GM12864 (cell line): ENCODE measurements around the gene SPI1.

ENCODE experiments used
- DNase-seq: peaks from one replicate; pipeline ENCODE4 v3.0.0-alpha.2; 2011; ENCODE audit warnings: low read depth
- H3K4me3 ChIP-seq: 2 replicates; pipeline ENCODE4 v1.5.1; 2011; ENCODE audit warnings: mild to moderate bottlenecking, low read depth, low read length, control low read depth
- TF ChIP-seq, protein P1 (sequence below): IDR thresholded peaks from 2 replicates; pipeline ENCODE4 v1.5.1; 2011; ENCODE audit warnings: low read depth, mild to moderate bottlenecking, moderate library complexity, low read length, control low read depth, inconsistent platforms; ENCODE audit errors: missing control alignments

The SPI1 gene

DNA sequence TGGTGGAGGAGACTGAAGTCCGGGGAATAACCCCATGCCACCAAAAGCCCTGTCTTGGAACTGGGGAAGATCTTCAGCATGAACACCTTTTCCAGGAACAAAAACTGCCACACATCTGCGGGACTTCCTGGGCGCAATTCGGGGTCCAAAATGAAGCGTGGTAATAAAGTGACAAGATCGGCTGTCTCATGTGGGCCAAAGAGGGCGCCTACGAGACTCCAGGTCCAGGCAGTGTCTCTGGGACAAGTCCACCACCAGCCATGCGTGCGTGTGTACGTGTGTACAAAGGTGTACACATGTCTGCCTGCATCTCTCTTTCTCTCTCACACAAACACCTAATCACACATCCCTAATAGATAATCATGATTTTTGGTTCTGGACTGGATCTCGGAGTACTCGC is 16.9 kb downstream of the SPI1 start:
- TF ChIP-seq, protein P1, sequence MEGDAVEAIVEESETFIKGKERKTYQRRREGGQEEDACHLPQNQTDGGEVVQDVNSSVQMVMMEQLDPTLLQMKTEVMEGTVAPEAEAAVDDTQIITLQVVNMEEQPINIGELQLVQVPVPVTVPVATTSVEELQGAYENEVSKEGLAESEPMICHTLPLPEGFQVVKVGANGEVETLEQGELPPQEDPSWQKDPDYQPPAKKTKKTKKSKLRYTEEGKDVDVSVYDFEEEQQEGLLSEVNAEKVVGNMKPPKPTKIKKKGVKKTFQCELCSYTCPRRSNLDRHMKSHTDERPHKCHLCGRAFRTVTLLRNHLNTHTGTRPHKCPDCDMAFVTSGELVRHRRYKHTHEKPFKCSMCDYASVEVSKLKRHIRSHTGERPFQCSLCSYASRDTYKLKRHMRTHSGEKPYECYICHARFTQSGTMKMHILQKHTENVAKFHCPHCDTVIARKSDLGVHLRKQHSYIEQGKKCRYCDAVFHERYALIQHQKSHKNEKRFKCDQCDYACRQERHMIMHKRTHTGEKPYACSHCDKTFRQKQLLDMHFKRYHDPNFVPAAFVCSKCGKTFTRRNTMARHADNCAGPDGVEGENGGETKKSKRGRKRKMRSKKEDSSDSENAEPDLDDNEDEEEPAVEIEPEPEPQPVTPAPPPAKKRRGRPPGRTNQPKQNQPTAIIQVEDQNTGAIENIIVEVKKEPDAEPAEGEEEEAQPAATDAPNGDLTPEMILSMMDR, result no peak
- H3K4me3 ChIP-seq, result no peak overlapping the region
- no peak for DNase-seq

DNA sequence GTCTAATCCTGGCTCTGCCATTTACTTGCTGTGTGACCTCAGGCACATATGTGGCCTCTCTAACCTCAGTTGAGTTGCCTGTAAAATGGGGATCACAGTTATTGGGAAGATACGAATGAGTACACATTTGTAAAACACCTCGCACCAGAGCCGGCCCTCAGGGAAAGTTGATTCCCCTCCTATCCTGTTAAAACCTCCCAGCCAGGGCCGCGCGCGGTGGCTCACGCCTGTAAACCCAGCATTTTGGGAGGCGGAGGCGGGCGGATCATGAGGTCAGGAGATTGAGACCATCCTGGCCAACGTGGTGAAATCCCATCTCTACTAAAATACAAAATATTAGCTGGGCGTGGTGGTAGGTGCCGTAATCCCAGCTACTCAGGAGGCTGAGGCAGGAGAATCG is 18.0 kb downstream of the SPI1 start:
- DNase-seq, result no peak
- H3K4me3 ChIP-seq, result no peak overlapping the region
- TF ChIP-seq, protein P1, result no peak

DNA sequence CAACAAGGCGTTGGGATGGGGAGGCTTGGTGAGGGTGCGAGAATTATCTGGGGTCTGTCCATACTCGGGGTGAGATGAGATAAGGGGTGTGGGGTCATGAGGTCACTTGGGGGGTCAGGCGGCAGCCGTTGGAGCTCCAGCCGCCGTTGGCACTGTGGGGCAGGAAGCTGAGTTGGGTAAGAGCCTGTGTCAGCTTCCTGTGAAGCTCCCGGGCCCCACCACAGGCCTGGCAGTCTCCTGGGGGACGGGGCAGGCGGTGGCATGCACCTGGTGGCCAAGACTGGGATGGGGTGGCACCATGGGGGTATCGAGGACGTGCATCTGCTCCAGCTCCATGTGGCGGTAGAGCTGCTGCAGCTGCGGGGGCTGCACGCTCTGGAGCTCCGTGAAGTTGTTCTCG is 18.8 kb downstream of the SPI1 start:
- no peak overlapping the region for H3K4me3 ChIP-seq
- TF ChIP-seq, protein P1, result no peak
- no peak for DNase-seq

DNA sequence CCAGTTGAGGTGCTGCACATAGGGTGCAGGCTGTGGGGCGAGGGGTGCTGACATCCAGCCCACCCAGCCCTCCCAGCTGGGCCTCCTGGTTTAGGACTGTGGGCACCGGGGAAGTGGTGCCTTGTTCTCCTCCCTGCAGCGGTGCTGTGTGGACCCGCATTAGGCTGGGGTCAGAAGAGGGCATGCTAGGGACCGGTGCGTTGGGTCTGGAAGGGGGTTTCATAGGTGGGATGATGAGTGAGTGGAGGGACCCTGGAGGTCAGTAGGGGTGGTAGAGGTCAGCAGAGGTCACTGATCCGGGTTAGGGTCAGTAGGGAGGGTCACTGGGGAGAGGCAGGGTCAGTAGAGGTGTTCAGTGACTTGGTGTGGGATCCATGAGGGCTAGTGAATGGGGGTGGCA is 19.2 kb downstream of the SPI1 start:
- no peak for DNase-seq
- H3K4me3 ChIP-seq, result no peak overlapping the region
- TF ChIP-seq, protein P1, result no peak

DNA sequence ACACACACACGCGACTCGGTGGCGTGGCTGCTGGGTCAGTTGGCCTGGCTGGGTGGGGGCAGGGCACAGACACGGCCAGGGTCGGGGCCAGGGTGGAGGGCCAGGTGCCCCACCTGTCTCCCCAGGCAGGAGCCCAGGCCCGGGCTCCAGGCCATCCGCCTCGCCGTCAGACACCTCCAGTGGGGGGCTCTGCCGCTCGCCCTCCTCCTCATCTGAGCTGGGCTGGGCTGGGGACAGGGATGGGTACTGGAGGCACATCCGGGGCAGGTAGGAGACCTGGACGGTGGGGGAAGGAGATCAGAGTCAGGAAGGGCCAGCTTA is 19.7 kb downstream of the SPI1 start:
- no peak overlapping the region for H3K4me3 ChIP-seq
- no peak for DNase-seq
- TF ChIP-seq, protein P1, result no peak

DNA sequence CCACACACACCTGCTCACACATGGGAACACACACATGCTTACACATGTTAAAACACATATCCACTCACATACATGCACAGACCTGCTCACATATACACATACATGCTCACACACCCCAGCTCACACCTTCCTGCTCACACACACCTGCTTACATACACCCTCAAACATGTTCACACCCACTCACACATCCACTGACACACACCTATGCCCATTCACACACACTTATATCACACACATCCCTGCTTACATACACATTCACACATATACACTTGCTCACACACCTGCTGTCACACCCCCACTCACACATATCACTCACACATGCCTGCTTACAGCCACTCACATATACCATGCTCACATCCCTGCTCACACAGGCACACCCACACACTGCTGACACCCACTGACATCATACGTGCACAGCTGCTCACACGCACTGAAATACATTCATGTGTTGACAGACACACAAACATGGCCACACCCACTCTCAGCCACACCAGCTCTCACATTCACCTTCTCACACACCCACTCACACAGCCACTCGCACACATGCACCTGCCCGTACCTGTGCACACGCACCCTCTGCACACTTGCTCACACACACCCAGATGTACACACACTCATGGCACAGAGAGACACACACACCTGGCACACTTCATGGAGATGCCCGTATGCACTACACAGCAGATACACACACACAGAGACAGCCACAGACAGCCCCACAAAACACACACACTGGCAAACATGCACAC is 20.2 kb downstream of the SPI1 start:
- no peak overlapping the region for H3K4me3 ChIP-seq
- no peak for DNase-seq
- TF ChIP-seq, protein P1, result no peak

DNA sequence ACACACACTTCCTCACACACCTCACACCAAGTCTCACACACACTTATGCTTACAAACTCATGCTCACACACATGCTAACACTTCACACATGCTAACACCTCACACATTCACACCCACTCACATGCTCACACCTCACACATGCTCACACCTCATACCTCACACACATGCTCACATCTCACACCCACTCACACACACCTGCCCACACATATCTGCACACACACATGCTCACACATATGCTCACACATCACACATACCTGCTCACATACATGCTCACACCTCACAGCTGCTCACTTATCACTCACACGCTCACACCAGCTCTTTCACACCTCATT is 21.4 kb downstream of the SPI1 start:
- DNase-seq, result no peak
- TF ChIP-seq, protein P1, result no peak

More for the DNA sequence above, 21.4 kb downstream of the SPI1 start:
- H3K4me3 ChIP-seq, result no peak overlapping the region
